ENCODE data around the gene EIF4H.

DNA sequence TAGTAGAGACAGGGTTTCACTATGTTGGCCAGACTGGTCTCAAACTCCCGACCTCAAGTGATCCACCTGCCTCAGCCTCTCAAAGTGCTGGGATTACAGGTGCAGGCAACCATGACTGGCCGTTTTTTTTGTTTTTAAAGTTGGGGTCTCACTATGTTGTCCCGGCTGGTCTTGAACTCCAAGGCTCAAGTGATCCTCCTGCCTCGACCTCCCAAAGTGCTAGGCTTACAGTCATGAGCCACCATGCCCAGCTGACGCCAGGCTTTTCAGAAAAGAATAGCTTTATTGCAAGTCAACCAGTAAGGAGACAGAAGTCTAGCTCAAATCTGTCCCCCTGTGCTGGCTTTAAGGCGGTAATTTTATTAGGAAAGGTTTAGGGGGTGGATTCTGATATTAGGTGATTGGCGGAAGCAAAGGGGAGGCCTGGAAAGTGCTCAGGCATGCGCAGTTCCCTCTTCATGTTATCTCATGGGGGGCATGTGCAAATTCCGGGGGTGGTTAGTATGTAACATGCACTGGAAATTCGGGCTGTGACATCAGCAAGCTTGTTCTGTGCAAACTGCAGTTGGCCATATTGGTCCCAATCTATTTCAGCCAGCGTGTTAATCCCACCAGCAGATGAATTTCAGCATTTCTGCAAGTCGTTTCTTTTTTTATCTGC is 47.8 kb upstream of the EIF4H start:
- TF ChIP-seq, protein P1, sequence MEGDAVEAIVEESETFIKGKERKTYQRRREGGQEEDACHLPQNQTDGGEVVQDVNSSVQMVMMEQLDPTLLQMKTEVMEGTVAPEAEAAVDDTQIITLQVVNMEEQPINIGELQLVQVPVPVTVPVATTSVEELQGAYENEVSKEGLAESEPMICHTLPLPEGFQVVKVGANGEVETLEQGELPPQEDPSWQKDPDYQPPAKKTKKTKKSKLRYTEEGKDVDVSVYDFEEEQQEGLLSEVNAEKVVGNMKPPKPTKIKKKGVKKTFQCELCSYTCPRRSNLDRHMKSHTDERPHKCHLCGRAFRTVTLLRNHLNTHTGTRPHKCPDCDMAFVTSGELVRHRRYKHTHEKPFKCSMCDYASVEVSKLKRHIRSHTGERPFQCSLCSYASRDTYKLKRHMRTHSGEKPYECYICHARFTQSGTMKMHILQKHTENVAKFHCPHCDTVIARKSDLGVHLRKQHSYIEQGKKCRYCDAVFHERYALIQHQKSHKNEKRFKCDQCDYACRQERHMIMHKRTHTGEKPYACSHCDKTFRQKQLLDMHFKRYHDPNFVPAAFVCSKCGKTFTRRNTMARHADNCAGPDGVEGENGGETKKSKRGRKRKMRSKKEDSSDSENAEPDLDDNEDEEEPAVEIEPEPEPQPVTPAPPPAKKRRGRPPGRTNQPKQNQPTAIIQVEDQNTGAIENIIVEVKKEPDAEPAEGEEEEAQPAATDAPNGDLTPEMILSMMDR (IDR thresholded peaks at IDR 0.05) = no peak
- TF ChIP-seq EZH2 (IDR thresholded peaks at IDR 0.05; ENCODE audit: borderline replicate concordance, insufficient read depth, low read depth, low read length, poor library complexity, severe bottlenecking) = no peak

Data from B cell (primary cell).